Mucosa of stomach (tissue), 1 donor: ENCODE results near the gene TGFBR3L.
"Not testable (repeated sequence)": the region's sequence is repeated elsewhere in the genome, so short reads cannot be mapped to it uniquely, and the experiment has no call there.

ENCODE experiments used
- H3K27me3 ChIP-seq: one replicate; pipeline ENCODE4 v1.7.0; 2013; ENCODE audit warnings: mild to moderate bottlenecking, low read length; ENCODE audit not compliant: control insufficient read depth, insufficient read depth
- H3K36me3 ChIP-seq: one replicate; pipeline ENCODE4 v1.7.0; 2013; ENCODE audit warnings: low read length; ENCODE audit not compliant: control insufficient read depth, insufficient read depth
- H3K4me1 ChIP-seq: one replicate; pipeline ENCODE4 v1.7.0; 2013; ENCODE audit warnings: mild to moderate bottlenecking, low read length; ENCODE audit not compliant: control insufficient read depth, insufficient read depth
- H3K4me3 ChIP-seq: one replicate; pipeline ENCODE4 v1.7.0; 2013; ENCODE audit warnings: low read length
- H3K9ac ChIP-seq: one replicate; pipeline ENCODE4 v1.7.0; 2013; ENCODE audit warnings: mild to moderate bottlenecking, low read length, moderate library complexity
- H3K9me3 ChIP-seq: one replicate; pipeline ENCODE4 v1.7.0; 2013; ENCODE audit warnings: mild to moderate bottlenecking, low read length, moderate library complexity; ENCODE audit not compliant: control insufficient read depth
- donor health status: Pancreatic carcinoma.

TGFBR3L gene

GRCh38 chr19:7944177-7944761, 29.6 kb downstream of the TGFBR3L start:
- Histone ChIP-seq H3K4me3 (peak overlapping the region; percentile 85), H3K4me1 (peaks cover 9% of the 10 kb centered on the region)

GRCh38 chr19:7947939-7948338, 33.3 kb downstream of the TGFBR3L start:
- Histone ChIP-seq H3K36me3 (no peaks in the 10 kb centered on the region), H3K4me3 (no peak overlapping the region), H3K9ac (no peak overlapping the region), H3K9me3 (no peaks in the 10 kb centered on the region), H3K4me1 (peaks cover under 1% of the 10 kb centered on the region), H3K27me3 (no peaks in the 10 kb centered on the region)

More at GRCh38 chr19:7944177-7944761, 29.6 kb downstream of the TGFBR3L start:
- H3K9ac ChIP-seq: peak overlapping the region; percentile 98
- peaks cover 4% of the 10 kb centered on the region for H3K36me3 ChIP-seq
- H3K27me3 ChIP-seq: no peaks in the 10 kb centered on the region
- H3K9me3 ChIP-seq: no peaks in the 10 kb centered on the region

- Histone ChIP-seq H3K9ac (no peak overlapping the region), H3K4me1 (no peaks in the 10 kb centered on the region), H3K27me3 (no peaks in the 10 kb centered on the region), H3K4me3 (no peak overlapping the region), H3K36me3 (no peaks in the 10 kb centered on the region), H3K9me3 (no peaks in the 10 kb centered on the region)
These were observed 38.4 kb downstream of the TGFBR3L start for GRCh38 chr19:7953060-7953459.

GRCh38 chr19:7953576-7953975, 38.9 kb downstream of the TGFBR3L start:
- Histone ChIP-seq H3K36me3 (no peaks in the 10 kb centered on the region), H3K4me1 (no peaks in the 10 kb centered on the region), H3K9ac (no peak overlapping the region), H3K27me3 (no peaks in the 10 kb centered on the region), H3K9me3 (no peaks in the 10 kb centered on the region), H3K4me3 (no peak overlapping the region)

GRCh38 chr19:7955696-7956095, 41.1 kb downstream of the TGFBR3L start:
- Histone ChIP-seq H3K9me3 (no peaks in the 10 kb centered on the region), H3K27me3 (no peaks in the 10 kb centered on the region)

GRCh38 chr19:7959211-7959610, 44.6 kb downstream of the TGFBR3L start:
- no peak overlapping the region for H3K4me3 ChIP-seq
- no peaks in the 10 kb centered on the region for H3K27me3 ChIP-seq
- H3K9me3 ChIP-seq: no peaks in the 10 kb centered on the region
- H3K9ac ChIP-seq: no peak overlapping the region
- H3K4me1 ChIP-seq: no peaks in the 10 kb centered on the region
- no peaks in the 10 kb centered on the region for H3K36me3 ChIP-seq

More at GRCh38 chr19:7955696-7956095, 41.1 kb downstream of the TGFBR3L start:
- H3K36me3 ChIP-seq: no peaks in the 10 kb centered on the region
- H3K4me3 ChIP-seq: no peak overlapping the region
- H3K9ac ChIP-seq: no peak overlapping the region
- H3K4me1 ChIP-seq: no peaks in the 10 kb centered on the region

- H3K36me3 ChIP-seq, H3K4me1 ChIP-seq, H3K9me3 ChIP-seq, H3K4me3 ChIP-seq, H3K9ac ChIP-seq, H3K27me3 ChIP-seq: not testable (repeated sequence)
These were observed 46.5 kb downstream of the TGFBR3L start for GRCh38 chr19:7961082-7961481.

- H3K27me3 ChIP-seq: no peaks in the 10 kb centered on the region
- no peaks in the 10 kb centered on the region for H3K36me3 ChIP-seq
- H3K9ac ChIP-seq: no peak overlapping the region
- no peak overlapping the region for H3K4me3 ChIP-seq
- H3K4me1 ChIP-seq: no peaks in the 10 kb centered on the region
- no peaks in the 10 kb centered on the region for H3K9me3 ChIP-seq
These were observed 47.4 kb downstream of the TGFBR3L start for GRCh38 chr19:7961920-7962626.

- H3K9ac ChIP-seq: no peak overlapping the region
- H3K27me3 ChIP-seq: no peaks in the 10 kb centered on the region
- no peaks in the 10 kb centered on the region for H3K9me3 ChIP-seq
- H3K4me3 ChIP-seq: no peak overlapping the region
- H3K4me1 ChIP-seq: no peaks in the 10 kb centered on the region
- H3K36me3 ChIP-seq: no peaks in the 10 kb centered on the region
These were observed 48.1 kb downstream of the TGFBR3L start for GRCh38 chr19:7962644-7963268.

- H3K27me3 ChIP-seq: no peaks in the 10 kb centered on the region
- no peaks in the 10 kb centered on the region for H3K4me1 ChIP-seq
- H3K4me3 ChIP-seq: no peak overlapping the region
- H3K9ac ChIP-seq: no peak overlapping the region
- no peaks in the 10 kb centered on the region for H3K9me3 ChIP-seq
- no peaks in the 10 kb centered on the region for H3K36me3 ChIP-seq
These were observed 48.9 kb downstream of the TGFBR3L start for GRCh38 chr19:7963566-7963965.

GRCh38 chr19:7965259-7965841, 50.7 kb downstream of the TGFBR3L start:
- Histone ChIP-seq H3K9me3 (no peaks in the 10 kb centered on the region), H3K27me3 (no peaks in the 10 kb centered on the region), H3K36me3 (no peaks in the 10 kb centered on the region), H3K4me3 (no peak overlapping the region), H3K4me1 (peaks cover 4% of the 10 kb centered on the region), H3K9ac (no peak overlapping the region)
